Measurements from ENCODE around the gene ARHGEF17. TPM values are rescaled to one million over a fixed set of nuclear protein-coding genes. Genes with fewer than 3 reads are reported as not detected.

Gene ARHGEF17
- total RNA-seq, 4 donors from 2014 or later = 3.2 to 33.8 (median 17.4) TPM

GRCh38 chr11:73318501-73319011, 10.5 kb downstream of the ARHGEF17 start:
- H3K27me3 ChIP-seq = no peaks in the 10 kb centered on the region
- H3K36me3 ChIP-seq = no peaks in the 10 kb centered on the region
- peaks cover 0 to 68% (median 4%) of the 10 kb centered on the region in 4 donors for H3K4me1 ChIP-seq
- no peaks in the 10 kb centered on the region for H3K9me3 ChIP-seq
- H3K27ac ChIP-seq = peak overlapping the region in 2 of 4 donors; percentile 49 to 94
- TF ChIP-seq, protein P1, sequence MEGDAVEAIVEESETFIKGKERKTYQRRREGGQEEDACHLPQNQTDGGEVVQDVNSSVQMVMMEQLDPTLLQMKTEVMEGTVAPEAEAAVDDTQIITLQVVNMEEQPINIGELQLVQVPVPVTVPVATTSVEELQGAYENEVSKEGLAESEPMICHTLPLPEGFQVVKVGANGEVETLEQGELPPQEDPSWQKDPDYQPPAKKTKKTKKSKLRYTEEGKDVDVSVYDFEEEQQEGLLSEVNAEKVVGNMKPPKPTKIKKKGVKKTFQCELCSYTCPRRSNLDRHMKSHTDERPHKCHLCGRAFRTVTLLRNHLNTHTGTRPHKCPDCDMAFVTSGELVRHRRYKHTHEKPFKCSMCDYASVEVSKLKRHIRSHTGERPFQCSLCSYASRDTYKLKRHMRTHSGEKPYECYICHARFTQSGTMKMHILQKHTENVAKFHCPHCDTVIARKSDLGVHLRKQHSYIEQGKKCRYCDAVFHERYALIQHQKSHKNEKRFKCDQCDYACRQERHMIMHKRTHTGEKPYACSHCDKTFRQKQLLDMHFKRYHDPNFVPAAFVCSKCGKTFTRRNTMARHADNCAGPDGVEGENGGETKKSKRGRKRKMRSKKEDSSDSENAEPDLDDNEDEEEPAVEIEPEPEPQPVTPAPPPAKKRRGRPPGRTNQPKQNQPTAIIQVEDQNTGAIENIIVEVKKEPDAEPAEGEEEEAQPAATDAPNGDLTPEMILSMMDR (IDR thresholded peaks at IDR 0.05) = no peak
- TF ChIP-seq POLR2A (IDR thresholded peaks at IDR 0.05) = no peak
- H3K4me3 ChIP-seq = no peak overlapping the region
- DNase-seq = no peak

- H3K9me3 ChIP-seq = no peaks in the 10 kb centered on the region
- no peak for TF ChIP-seq POLR2A (IDR thresholded peaks at IDR 0.05)
- H3K4me3 ChIP-seq = no peak overlapping the region
- H3K4me1 ChIP-seq = peaks cover 0 to 76% (median 6%) of the 10 kb centered on the region in 4 donors
- H3K27me3 ChIP-seq = no peaks in the 10 kb centered on the region
- peak overlapping the region; percentile 46 to 94 (median 68) for H3K27ac ChIP-seq
- no peak for DNase-seq
- H3K36me3 ChIP-seq = no peaks in the 10 kb centered on the region
These were observed 12.9 kb downstream of the ARHGEF17 start for GRCh38 chr11:73320763-73321603.

DNA sequence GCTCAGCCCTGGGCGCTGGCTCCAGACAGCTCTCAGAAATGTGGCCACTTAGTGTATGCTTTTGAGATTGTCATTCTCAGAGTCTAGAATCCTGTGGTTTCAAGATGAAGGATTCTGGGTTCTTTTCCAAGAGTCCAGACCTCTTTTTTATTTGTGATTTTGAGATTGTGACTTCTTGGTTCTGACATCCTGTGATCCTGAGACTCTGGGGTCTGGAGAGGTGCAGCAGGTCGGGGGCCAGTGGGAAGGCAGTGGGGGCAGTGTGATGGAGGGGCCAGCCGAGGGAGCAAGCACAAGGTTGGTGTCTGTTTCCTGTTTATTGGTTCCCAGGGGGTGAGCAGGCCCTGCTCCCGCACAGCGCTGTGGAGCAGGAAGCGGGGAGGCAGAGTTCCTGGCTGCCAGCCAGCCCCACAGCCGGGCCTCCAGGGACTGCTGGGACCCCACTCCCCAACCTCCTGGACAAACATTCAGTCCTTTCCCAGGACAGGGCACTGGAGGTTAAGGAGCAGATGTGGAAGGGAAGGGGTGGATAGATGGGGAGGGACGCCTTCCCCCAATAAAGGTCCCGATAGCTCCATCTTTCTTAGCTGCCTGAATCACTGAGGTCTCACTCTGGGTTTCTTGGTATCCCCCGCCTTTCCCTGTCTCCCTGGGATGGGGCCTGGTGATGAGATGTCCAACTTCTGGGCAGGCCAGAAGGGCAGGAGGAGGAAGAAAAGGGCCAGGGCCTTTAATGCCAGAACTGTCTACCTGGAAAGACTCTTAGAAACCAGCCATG, 13.7 kb downstream of the ARHGEF17 start:
- no peaks in the 10 kb centered on the region for H3K9me3 ChIP-seq
- H3K4me1 ChIP-seq = peaks cover 0 to 82% (median 6%) of the 10 kb centered on the region in 4 donors
- no peaks in the 10 kb centered on the region for H3K27me3 ChIP-seq
- no peak overlapping the region for H3K4me3 ChIP-seq
- H3K36me3 ChIP-seq = no peaks in the 10 kb centered on the region
- no peak for TF ChIP-seq POLR2A (IDR thresholded peaks at IDR 0.05)
- TF ChIP-seq, protein P1 (IDR thresholded peaks at IDR 0.05) = no peak
- H3K27ac ChIP-seq = peak overlapping the region; percentile 46 to 94 (median 68)
- peak in 2 of 3 donors; percentile 27 to 53 for DNase-seq

- Histone ChIP-seq H3K4me3 (no peak overlapping the region), H3K4me1 (peaks cover 0 to 74% (median 6%) of the 10 kb centered on the region in 4 donors), H3K36me3 (no peaks in the 10 kb centered on the region), H3K27me3 (no peaks in the 10 kb centered on the region), H3K27ac (peak overlapping the region; percentile 46 to 94 (median 68)), H3K9me3 (no peaks in the 10 kb centered on the region)
- DNase-seq = peak in 1 of 3 donors; percentile 32
- TF ChIP-seq, protein P1 (IDR thresholded peaks at IDR 0.05) = no peak
- TF ChIP-seq POLR2A (IDR thresholded peaks at IDR 0.05) = no peak
These were observed 14.6 kb downstream of the ARHGEF17 start for GRCh38 chr11:73322382-73323306.

GRCh38 chr11:73323464-73323863, 15.4 kb downstream of the ARHGEF17 start:
- Histone ChIP-seq H3K9me3 (no peaks in the 10 kb centered on the region), H3K27ac (peak overlapping the region; percentile 62 to 94 (median 68)), H3K36me3 (no peaks in the 10 kb centered on the region), H3K27me3 (no peaks in the 10 kb centered on the region), H3K4me3 (no peak overlapping the region), H3K4me1 (peaks cover 0 to 66% (median 6%) of the 10 kb centered on the region in 4 donors)
- TF ChIP-seq POLR2A (IDR thresholded peaks at IDR 0.05) = no peak
- TF ChIP-seq, protein P1 (IDR thresholded peaks at IDR 0.05) = no peak
- DNase-seq = peak; percentile 21 to 71 (median 61)

All from Peyer's patch (tissue), 4 donors.